ENCODE data around the gene RFTN1. TPM values are rescaled to one million over a fixed set of nuclear protein-coding genes. Genes with fewer than 3 reads are reported as not detected.

Gene RFTN1
- total RNA-seq, 1 donor from 2014 or later: 6.4 TPM

DNA sequence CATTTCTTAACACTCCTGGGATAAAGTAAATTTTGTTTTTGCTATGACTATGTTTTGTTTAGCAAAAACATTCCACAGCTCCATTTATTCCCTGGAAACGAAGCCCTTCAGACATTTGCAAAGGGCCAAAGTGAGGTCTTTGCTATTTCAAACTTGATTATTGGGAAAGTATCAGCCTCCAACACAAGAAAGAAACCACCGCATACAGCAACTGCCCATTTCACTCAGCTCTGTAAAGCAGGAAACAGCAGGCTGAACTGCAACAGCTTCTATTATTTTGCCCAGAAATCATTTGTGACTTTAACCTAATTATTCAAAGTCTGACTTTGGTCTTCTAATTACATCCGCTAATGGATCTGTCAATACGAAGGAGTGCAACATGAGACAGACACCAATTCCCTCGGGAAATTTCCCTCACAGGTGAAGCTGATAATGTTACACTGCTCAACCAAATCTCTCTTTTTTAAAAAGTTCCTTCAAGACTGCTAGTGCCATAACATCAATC, 72.1 kb downstream of the RFTN1 start:
- Mint-ChIP-seq H3K27me3 (ENCODE audit: unreplicated experiment) (peaks cover 4% of the 10 kb centered on the region), H3K9me3 (ENCODE audit: unreplicated experiment) (no peaks in the 10 kb centered on the region), H3K27ac (ENCODE audit: unreplicated experiment) (no peak overlapping the region), H3K36me3 (ENCODE audit: unreplicated experiment) (no peaks in the 10 kb centered on the region), H3K4me1 (ENCODE audit: low read depth, unreplicated experiment) (peaks cover 48% of the 10 kb centered on the region), H3K4me3 (ENCODE audit: unreplicated experiment) (peak overlapping the region; percentile 50)
- no peak for DNase-seq
- TF ChIP-seq, protein P1, sequence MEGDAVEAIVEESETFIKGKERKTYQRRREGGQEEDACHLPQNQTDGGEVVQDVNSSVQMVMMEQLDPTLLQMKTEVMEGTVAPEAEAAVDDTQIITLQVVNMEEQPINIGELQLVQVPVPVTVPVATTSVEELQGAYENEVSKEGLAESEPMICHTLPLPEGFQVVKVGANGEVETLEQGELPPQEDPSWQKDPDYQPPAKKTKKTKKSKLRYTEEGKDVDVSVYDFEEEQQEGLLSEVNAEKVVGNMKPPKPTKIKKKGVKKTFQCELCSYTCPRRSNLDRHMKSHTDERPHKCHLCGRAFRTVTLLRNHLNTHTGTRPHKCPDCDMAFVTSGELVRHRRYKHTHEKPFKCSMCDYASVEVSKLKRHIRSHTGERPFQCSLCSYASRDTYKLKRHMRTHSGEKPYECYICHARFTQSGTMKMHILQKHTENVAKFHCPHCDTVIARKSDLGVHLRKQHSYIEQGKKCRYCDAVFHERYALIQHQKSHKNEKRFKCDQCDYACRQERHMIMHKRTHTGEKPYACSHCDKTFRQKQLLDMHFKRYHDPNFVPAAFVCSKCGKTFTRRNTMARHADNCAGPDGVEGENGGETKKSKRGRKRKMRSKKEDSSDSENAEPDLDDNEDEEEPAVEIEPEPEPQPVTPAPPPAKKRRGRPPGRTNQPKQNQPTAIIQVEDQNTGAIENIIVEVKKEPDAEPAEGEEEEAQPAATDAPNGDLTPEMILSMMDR (IDR thresholded peaks at IDR 0.05; ENCODE audit: partially characterized antibody, unreplicated experiment): no peak

DNA sequence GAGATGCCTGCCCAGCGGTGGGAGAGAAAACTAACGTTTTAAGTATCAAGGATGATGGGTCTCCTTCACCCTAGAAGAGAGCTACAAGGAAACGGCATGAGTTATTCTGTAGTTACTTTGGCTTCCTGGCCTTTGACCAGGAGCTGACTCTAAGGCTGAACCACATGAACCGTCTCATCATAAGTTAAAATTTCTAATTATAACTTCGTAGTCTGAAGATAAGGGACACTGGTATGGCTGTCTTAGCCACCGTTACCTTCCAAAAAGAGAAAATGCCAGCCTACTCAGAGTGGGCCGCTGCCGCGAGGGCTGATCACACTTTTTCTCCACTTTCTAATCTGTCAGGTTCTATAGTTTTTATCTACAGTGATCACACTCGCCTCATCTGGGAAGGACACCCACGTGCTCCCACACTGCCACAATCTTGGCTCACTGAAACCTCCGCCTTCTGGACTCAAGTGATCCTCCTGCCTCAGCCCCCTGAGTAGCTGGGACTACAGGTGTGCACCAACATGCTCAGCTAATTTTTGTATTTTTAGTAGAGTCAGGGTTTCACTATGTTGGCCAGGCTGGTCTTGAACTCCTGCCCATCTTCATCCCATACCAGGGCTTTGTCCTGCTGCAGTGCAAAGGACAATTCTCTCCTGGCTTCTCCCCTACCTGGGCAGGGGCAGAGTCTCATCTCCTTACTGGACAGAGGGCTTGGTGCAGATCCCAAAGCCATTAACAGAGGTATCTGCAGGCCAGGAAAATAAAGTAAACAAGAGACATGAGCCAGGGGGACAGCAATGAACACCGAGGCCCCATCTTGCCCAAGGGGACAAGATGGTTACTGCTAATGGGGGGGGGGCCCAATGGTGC, 73.4 kb downstream of the RFTN1 start:
- Mint-ChIP-seq H3K36me3 (ENCODE audit: unreplicated experiment) (no peaks in the 10 kb centered on the region), H3K27me3 (ENCODE audit: unreplicated experiment) (peaks cover 2% of the 10 kb centered on the region), H3K4me3 (ENCODE audit: unreplicated experiment) (no peak overlapping the region), H3K27ac (ENCODE audit: unreplicated experiment) (peak overlapping the region; percentile 34), H3K4me1 (ENCODE audit: low read depth, unreplicated experiment) (peaks cover 43% of the 10 kb centered on the region), H3K9me3 (ENCODE audit: unreplicated experiment) (peaks cover 1% of the 10 kb centered on the region)
- DNase-seq: no peak
- TF ChIP-seq, protein P1 (IDR thresholded peaks at IDR 0.05; ENCODE audit: partially characterized antibody, unreplicated experiment): no peak

DNA sequence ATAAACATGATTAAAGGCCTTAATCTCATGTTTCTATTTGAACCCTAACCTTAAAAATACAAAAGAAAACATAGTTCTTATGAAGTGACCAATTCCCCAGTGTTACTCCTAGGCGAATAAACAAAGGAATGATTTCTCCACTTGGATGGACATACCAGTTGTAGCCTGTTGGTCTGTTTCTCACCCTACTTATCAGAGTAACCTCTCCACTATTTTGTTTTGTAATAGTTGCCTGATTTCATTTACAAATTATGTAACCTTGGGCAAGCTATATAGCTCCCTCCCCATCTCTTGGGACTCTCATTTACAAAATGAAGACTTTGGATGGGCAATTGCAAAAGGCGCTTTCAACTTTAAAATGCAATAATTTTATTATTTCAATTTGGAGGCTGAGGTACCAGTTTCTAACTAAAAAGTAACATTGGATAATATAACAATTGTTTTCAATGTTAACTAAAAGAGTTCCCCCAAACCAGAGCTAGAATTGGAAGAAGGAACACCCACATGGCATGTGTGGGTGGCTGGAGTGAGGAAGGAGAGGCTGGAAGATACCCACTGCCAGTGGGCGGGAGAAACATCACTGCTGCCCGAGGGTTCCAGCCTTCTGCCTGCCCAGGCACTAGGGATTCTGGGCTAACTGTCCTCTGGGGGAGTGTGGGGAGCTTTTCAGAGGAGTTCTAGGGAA, 74.2 kb downstream of the RFTN1 start:
- H3K4me3 Mint-ChIP-seq (ENCODE audit: unreplicated experiment): no peak overlapping the region
- no peaks in the 10 kb centered on the region for H3K36me3 Mint-ChIP-seq (ENCODE audit: unreplicated experiment)
- H3K27ac Mint-ChIP-seq (ENCODE audit: unreplicated experiment): no peak overlapping the region
- H3K4me1 Mint-ChIP-seq (ENCODE audit: low read depth, unreplicated experiment): peaks cover 42% of the 10 kb centered on the region
- peaks cover under 1% of the 10 kb centered on the region for H3K27me3 Mint-ChIP-seq (ENCODE audit: unreplicated experiment)
- TF ChIP-seq, protein P1 (IDR thresholded peaks at IDR 0.05; ENCODE audit: partially characterized antibody, unreplicated experiment): no peak
- DNase-seq: no peak
- H3K9me3 Mint-ChIP-seq (ENCODE audit: unreplicated experiment): peaks cover 1% of the 10 kb centered on the region

DNA sequence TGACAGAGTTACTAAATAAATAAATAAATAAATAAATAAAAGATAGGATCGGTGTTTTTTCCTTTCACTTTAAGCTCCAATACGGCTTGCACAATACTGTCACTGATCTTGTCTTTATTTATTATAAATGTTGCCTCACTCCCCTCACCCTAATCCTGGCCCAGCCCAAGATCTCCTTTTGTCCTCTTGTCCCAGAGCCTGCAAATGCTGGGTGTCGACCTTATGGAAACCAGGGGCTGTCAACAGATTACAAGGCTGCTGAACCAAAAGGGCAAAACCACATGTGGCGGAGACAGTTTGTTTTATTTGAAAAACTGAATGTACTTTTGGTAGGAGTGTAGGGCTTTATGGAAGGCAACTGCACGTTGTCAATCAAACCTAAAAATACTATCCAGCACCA, 75.9 kb downstream of the RFTN1 start:
- Mint-ChIP-seq H3K27ac (ENCODE audit: unreplicated experiment) (no peak overlapping the region), H3K27me3 (ENCODE audit: unreplicated experiment) (no peaks in the 10 kb centered on the region), H3K36me3 (ENCODE audit: unreplicated experiment) (no peaks in the 10 kb centered on the region), H3K4me1 (ENCODE audit: low read depth, unreplicated experiment) (peaks cover 32% of the 10 kb centered on the region), H3K9me3 (ENCODE audit: unreplicated experiment) (peaks cover 1% of the 10 kb centered on the region), H3K4me3 (ENCODE audit: unreplicated experiment) (no peak overlapping the region)
- TF ChIP-seq, protein P1 (IDR thresholded peaks at IDR 0.05; ENCODE audit: partially characterized antibody, unreplicated experiment): no peak
- no peak for DNase-seq
